ENCODE data around the gene SERPINB6.
"Not testable (repeated sequence)": the region's sequence is repeated elsewhere in the genome, so short reads cannot be mapped to it uniquely, and the experiment has no call there.

SERPINB6 gene

GRCh38 chr6:2932911-2933310 lies 38.5 kb downstream of the SERPINB6 start:
- not testable (repeated sequence) for DNase-seq

DNA sequence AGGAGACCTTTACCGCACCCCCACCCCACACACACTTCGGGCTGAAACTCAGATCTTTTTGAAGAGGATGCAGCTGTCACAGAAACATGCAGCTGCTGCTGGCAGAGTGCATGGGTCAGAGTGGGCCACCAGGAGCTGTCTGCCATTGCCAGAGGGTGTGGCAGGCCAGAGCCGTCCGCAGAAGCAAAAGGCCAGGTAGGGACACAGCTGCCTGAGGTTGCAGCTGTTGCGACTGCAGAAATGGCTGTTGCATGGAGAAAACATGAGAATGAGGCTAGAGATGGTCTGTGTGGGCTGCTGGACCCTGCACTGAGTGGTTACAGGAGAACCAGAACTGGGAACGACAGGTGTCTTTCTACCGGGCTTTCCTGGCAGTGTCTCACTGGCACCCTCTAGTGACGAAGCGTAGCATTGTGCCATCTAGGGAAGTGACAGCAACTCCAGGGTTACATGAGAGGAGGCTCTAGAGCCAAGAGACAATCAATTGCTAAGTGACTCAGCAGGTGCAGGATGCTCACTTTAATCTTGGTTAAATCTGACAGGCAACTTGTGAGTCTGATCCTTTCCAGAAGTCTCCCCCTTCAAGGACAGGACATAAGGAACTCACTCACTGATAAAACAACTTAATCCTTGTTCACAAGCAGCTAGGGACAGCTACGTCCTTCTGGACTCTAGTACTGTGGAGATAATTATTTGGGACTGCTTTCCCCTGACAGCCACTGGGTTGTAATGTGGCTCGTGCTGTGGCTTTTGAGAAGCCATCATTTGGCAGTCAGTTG lies 39.2 kb downstream of the SERPINB6 start:
- DNase-seq, result peak; percentile 79

DNA sequence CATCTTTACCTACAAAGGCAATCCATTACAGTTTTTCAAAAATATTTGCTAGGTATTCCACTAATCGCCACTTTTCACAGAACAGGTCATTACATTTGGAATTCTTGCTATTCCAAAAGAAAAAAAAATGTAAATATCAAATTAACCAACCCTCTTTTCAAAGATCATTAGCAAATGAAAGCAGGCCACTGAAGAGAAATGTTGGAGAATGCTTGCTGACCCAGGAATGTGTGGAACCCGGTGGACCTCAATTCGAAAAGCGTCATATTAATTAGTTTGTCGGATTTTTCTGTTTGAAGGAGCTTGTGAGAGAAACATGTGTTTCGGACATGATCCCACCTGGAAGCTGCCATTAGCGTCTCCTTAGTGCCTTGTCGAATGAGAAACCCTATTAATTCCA lies 40.3 kb downstream of the SERPINB6 start:
- DNase-seq, result no peak

DNA sequence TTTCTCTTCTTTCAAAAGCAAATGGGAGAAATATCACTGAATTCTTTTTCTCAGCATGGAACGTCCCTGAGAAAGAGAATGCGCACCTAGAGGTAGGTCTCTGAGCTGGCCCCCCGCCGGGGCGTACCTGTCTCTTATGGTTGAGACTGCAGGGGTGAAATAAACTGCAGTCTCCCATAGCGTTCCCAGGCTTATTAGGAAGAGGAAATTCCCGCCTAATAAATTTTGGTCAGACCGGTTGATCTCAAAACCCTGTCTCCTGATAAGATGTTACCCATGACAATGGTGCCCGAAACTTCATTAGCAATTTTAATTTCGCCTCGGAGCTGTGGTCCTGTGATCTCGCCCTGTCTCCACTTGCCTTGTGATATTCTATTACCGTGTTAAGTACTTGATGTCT lies 43.4 kb downstream of the SERPINB6 start:
- DNase-seq, result not testable (repeated sequence)

- DNase-seq, result not testable (repeated sequence)
Measured at GRCh38 chr6:2925842-2926747, 45.3 kb downstream of the SERPINB6 start.

DNA sequence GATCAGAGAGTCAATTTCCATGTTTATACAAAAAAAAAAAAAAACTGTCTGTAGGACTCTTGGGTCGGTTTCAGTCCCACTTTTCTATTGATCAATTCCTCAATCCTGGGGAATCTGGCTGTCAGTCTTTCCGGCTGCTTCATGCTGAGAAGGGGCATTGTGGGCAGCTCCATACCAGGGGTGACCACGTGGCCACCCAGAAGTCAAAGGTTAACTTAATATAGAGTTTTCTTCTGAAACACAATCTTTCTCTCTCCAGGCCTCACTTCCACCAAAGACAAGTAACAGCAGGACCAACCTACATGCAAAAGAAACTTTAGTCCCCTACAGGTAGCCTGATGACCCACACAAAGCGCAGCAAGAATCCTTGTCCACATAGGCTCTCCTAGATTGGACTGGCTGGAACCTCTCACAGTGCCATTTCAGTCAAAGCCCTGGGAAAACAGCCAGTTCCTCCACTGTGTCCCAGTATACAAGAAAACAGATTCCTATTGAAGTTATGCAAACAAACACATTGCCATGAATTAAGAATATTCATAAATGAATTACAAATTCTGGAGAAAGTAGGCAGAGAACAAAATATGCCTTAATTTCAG lies 49.7 kb downstream of the SERPINB6 start:
- no peak for DNase-seq

- no peak for DNase-seq
Measured at GRCh38 chr6:2920671-2921112, 50.7 kb downstream of the SERPINB6 start.

- DNase-seq, result no peak
Measured at GRCh38 chr6:2919886-2920285, 51.5 kb downstream of the SERPINB6 start.

DNA sequence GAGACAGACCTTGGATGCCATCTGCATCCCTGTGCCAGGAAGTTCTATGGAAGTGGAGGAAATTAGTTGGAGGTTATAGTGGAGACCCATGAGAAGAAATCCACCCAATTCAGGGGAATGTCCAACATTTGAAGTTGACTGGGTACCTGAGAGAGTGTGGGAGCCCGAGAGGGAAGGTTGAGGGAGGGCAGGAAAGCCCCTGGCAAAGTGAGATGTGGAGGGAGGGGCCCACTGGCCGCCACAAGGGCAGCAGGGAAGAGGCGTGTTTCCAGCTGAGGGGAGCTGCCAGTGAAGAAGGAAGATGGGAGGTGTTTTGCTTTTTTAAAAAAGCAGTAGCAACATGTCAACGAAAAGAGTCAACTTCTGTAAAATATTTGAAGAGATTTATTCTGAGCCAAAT lies 52.0 kb downstream of the SERPINB6 start:
- no peak for DNase-seq

DNA sequence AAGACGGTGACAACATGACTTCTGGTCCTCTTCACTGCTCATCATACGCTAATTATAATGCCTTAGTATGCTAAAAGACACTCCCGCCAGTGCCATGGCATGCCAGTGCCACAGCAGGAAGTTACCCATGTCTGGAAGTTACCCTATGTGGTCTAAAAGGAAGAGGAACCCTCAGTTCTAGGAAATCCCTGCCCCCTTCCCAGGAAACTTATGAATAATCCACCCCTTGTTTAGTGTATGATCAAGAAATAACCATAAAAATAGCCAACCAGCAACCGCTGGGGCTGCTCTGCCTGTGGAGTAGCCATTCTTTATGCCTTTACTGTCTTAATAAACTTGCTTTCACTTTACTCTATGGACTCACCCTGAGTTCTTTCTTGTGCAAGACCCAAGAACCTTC lies 52.4 kb downstream of the SERPINB6 start:
- no peak for DNase-seq

DNA sequence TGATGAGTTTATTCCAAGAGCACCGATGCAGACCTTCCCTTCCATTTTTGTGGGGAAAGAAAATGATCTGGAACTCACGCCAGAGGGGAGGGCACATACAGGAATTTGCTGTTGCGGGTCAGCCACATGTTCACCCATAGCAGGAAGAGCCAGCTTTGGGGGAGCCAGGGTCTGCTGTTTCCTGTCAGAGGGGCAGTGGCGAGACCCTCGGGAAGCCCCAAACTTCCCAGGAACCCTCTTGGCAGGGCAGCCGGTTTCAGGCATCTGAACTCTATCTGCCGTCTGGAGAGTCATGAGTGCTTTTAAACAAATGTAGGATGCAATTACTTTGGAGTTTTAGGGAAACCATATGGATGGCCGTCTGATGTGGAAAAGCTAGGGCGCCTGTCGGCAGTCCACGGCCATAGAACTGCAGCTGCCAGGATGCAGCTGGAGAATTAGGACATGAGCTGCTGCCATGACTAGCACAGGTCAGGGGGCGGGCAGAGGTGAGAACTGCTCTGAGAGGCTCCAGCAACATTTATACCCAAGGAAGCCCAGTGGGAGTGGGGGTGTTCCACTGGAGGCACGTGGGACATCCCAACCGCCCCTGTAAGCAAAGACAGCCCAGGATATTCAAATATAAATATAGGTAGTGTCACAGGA lies 53.4 kb downstream of the SERPINB6 start:
- DNase-seq, result no peak

- DNase-seq, result no peak
Measured at GRCh38 chr6:2917065-2917464, 54.3 kb downstream of the SERPINB6 start.

DNA sequence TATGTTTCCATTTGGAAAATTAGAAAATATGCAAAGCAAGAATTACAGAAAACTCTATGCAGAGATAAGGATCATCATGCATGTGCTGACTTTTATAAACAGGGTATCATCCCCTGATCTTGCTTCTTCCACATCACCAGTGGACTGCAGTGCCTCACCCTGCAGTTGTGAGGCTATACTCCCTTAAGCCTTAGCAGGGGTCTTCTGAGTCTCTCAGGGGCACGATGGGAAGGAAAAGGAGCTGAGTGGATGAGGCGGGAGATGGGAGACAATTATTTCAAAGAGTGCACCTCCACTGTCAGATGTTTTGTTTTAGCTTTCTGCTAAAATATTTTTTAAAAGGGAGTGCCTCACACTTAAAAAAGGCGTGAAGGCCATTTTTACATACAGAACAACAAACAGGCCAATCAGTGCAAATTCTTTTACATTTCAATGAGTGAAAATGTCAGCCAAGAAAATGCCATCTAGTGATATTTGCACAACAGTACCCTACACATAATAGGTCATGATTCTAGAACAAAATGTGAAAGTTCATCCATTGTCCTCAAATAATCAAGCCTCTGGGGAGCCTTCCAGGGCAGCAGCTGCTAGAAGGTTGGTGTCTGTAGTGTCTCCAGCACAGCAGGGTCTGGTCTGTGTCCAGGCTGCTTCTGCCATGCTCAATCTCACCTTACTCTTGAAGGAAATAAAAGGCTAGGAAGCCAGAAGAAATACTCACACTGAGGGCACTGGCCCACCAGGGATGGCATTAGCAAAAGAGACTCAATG lies 55.0 kb downstream of the SERPINB6 start:
- DNase-seq, result no peak

- DNase-seq, result no peak
Measured at GRCh38 chr6:2915150-2915549, 56.2 kb downstream of the SERPINB6 start.

DNA sequence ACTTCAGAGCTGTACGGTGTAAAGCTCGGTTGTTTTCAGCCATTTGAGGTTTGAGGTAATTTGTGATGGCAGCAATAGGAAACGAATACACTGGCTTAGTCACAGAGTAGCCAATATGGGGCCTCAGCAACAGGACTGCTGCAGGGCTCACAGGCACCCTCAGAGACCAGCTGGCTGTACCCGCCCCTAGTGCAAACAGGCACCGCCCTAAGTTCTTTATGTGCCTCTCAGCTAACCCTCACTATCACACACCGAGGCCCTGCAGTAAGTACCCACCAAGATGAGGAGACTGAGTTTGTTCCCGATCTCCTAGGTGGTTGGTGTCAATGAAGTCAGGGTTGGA lies 57.1 kb downstream of the SERPINB6 start:
- DNase-seq, result no peak

DNA sequence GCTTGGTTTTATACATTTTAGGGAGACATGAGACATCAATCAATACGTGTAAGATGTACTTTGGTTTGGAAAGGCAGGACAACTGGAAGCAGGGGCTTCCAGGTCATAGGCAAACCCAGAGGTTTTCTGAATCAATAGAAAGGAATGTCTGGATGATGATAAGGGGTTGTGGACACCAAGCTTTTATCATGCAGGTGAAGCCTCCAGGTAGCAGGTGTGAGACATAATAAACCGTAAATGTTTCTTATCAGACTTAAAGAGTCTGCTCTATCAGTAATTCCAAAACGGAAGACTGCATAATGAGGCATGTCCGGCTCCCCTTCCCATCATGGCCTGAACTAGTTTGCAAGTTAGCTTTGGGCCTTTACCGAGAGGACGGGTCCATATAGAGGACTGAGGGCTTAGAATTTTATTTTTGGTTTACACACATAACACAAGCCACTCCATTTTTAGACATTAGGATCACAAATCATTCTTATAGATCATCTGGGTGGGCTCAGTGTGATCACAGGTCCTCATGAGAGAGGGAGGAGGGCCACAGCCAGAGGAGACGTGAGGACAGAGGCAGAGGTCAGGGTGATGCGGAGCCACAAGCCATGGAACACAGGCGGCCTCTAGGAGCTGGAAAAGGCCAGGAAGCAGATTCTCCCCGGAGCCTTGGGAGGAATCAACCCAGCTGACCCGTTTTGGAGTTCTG lies 57.6 kb downstream of the SERPINB6 start:
- no peak for DNase-seq

DNA sequence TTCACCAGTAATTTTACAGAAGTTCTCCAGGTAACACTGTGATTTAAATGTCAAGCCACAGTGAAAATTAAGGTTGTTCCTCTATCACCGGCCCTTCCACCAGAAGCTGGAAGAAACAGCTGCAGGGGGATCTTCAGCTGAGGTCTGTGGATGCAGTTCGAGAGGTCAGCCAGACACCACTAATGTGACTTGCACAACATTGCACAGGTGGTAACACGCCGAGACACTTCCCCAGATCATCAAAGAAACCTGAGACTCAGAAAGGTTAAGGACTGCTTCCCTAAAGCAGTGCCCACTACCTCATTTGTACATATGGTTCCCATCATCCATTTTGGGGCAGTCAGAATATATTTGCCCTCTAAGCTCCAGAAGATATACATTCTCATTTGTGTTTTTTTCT lies 60.2 kb downstream of the SERPINB6 start:
- DNase-seq, result no peak

DNA sequence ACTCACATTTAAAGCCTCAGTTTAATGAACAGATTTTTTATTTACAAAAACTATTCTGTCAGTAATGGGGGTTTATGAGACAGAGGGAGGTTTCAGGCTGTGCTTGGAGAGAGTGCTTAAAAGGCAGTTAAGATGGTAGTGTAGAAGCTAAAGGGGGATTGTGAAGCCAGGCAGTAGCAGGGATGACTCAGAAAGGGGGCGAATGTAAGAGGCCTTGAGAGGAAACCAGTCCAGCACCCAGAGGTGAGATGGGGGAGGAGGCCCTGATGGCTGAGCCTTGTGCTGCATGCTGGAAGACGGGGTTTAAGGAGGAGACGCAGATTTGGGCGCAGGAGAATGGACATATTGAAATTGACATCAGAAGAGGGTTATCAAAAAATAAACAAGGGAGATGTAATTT lies 61.6 kb downstream of the SERPINB6 start:
- DNase-seq, result no peak

DNA sequence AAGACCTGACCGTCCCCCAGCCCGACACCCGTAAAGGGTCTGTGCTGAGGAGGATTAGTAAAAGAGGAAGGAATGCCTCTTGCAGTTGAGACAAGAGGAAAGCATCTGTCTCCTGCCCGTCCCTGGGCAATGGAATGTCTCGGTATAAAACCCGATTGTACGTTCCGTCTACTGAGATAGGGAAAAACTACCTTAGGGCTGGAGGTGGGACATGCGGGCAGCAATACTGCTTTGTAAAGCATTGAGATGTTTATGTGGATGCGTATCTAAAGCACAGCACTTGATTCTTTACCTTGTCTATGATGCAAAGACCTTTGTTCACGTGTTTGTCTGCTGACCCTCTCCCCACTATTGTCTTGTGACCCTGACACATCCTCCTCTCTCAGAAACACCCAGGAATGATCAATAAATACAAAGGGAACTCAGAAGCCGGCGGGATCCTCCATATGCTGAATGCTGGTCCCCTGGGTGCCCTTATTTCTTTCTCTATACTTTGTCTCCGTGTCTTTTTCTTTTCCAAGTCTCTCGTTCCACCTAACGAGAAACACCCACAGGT lies 62.2 kb downstream of the SERPINB6 start:
- DNase-seq, result not testable (repeated sequence)

GRCh38 chr6:2908516-2908915 lies 62.9 kb downstream of the SERPINB6 start:
- DNase-seq, result not testable (repeated sequence)
